Fibroblast of skin of right biceps (primary cell): ENCODE measurements around the gene CCDC146.
"Not testable (repeated sequence)": the region's sequence is repeated elsewhere in the genome, so short reads cannot be mapped to it uniquely, and the experiment has no call there.

ENCODE experiments used
- DNase-seq: peaks from one replicate; pipeline ENCODE4 v3.0.0-alpha.2; 2013

The CCDC146 gene

GRCh38 chr7:77334039-77334438 is 211.6 kb downstream of the CCDC146 start:
- DNase-seq = not testable (repeated sequence)

- no peak for DNase-seq
Observed at GRCh38 chr7:77335581-77335980, 213.2 kb downstream of the CCDC146 start.

GRCh38 chr7:77337456-77337990 is 215.1 kb downstream of the CCDC146 start:
- no peak for DNase-seq

- no peak for DNase-seq
Observed at GRCh38 chr7:77338260-77338659, 215.8 kb downstream of the CCDC146 start.

GRCh38 chr7:77338883-77339629 is 216.6 kb downstream of the CCDC146 start:
- DNase-seq = no peak

GRCh38 chr7:77339726-77340125 is 217.3 kb downstream of the CCDC146 start:
- DNase-seq = no peak
